Prostate gland (tissue), 2 donors: ENCODE results near the gene ASIC4. TPM values are rescaled to one million over a fixed set of nuclear protein-coding genes. Genes with fewer than 3 reads are reported as not detected.

ENCODE experiments used
- DNase-seq: peaks from one replicate; pipeline ENCODE4 v3.0.0-alpha.2; 2019; ENCODE audit warnings: low spot score
- H3K27ac ChIP-seq, 2 donors: fragments of 200-600 bp; sonication (generic); 2 replicates each; pipeline ENCODE4 v1.5.1; 2017 to 2019
- H3K27me3 ChIP-seq: fragments of 200-600 bp; sonication (generic); replicated peaks from 2 replicates; pipeline ENCODE4 v1.5.1; 2019; ENCODE audit not compliant: insufficient read depth
- H3K36me3 ChIP-seq, 2 donors: fragments of 200-600 bp; sonication (generic); 1 replicate in 1 of 2; 2 replicates in 1 of 2; pipeline versions ENCODE4 v1.5.1 to v1.8.1; 2017 to 2019
- H3K4me1 ChIP-seq: fragments of 200-600 bp; sonication (generic); replicated peaks from 2 replicates; pipeline ENCODE4 v1.5.1; 2019
- H3K4me3 ChIP-seq, 2 donors: fragments of 200-600 bp; sonication (generic); 2 replicates each; pipeline ENCODE4 v1.5.1; 2017 to 2019
- H3K9me3 ChIP-seq: fragments of 200-600 bp; sonication (generic); 2 replicates; pipeline ENCODE4 v1.5.1; 2017
- CTCF ChIP-seq, 4 experiments: fragments of 200-600 bp in 2 of 4; fragments of 450-650 bp in 2 of 4; sonication (generic) in 2 of 4; IDR thresholded peaks; 1 replicate in 3 of 4; 2 replicates in 1 of 4; pipeline ENCODE4 v1.5.1; 2016 to 2019; ENCODE audit warnings: antibody characterized with exemption in 4 of 4, mild to moderate bottlenecking in 2 of 4, moderate library complexity in 2 of 4
- POLR2A ChIP-seq: fragments of 450-650 bp; IDR thresholded peaks from one replicate; pipeline ENCODE4 v1.6.1; 2016; ENCODE audit warnings: antibody characterized with exemption, mild to moderate bottlenecking
- POLR2AphosphoS5 ChIP-seq: sonication (generic); formaldehyde crosslinking; IDR thresholded peaks from one replicate; pipeline ENCODE4 v1.6.1; 2017; ENCODE audit warnings: antibody characterized with exemption
- WGBS: methylation state at CpG from one replicate; pipeline ENCODE4 v1.1.5; 2018; 5-methylcytosine and 5-hydroxymethylcytosine counted together
- intact Hi-C: fragments of 100-400 bp; cut with DNase I; formaldehyde crosslinking; loops from one replicate; pipeline ENCODE4 v1.14.2; 2022
- total RNA-seq, 2 donors: library from RNA; depleted of rRNA; stranded (reverse); fragments of >200 nt; gene quantifications; one replicate each; pipeline ENCODE4 v1.1.0, GENCODE V29; 2016

The ASIC4 gene
- total RNA-seq, 2 donors from 2014 or later, result 0.09 to 0.45 TPM

- H3K27me3 ChIP-seq, result no peaks in the 10 kb centered on the region
- H3K4me3 ChIP-seq, result no peak overlapping the region
- DNase-seq, result no peak
- H3K4me1 ChIP-seq, result no peaks in the 10 kb centered on the region
- H3K36me3 ChIP-seq, result no peaks in the 10 kb centered on the region
- H3K27ac ChIP-seq, result peak overlapping the region in 1 of 2 donors; percentile 17
- no peaks in the 10 kb centered on the region for H3K9me3 ChIP-seq
- 22% methylated on average over 16 of the region's 16 CpGs for WGBS
- TF ChIP-seq POLR2A, result no peak
- TF ChIP-seq POLR2AphosphoS5, result no peak
- TF ChIP-seq CTCF (IDR thresholded peaks at IDR 0.05), result no peak
- intact Hi-C loops, result no loop called here
Measured at GRCh38 chr2:219476652-219477151, 37.6 kb upstream of the ASIC4 start.

- no peak overlapping the region for H3K4me3 ChIP-seq
- no peaks in the 10 kb centered on the region for H3K4me1 ChIP-seq
- DNase-seq, result no peak
- no peaks in the 10 kb centered on the region for H3K36me3 ChIP-seq
- TF ChIP-seq POLR2A, result no peak
- TF ChIP-seq POLR2AphosphoS5, result no peak
- TF ChIP-seq CTCF (IDR thresholded peaks at IDR 0.05), result no peak
- H3K9me3 ChIP-seq, result no peaks in the 10 kb centered on the region
- intact Hi-C loops, result no loop called here
- H3K27ac ChIP-seq, result no peak overlapping the region
- no peaks in the 10 kb centered on the region for H3K27me3 ChIP-seq
- WGBS, result 86% methylated on average over 13 of the region's 13 CpGs
Measured at GRCh38 chr2:219477179-219477578, 37.1 kb upstream of the ASIC4 start.

GRCh38 chr2:219477815-219478214, 36.5 kb upstream of the ASIC4 start:
- TF ChIP-seq POLR2A, result no peak
- TF ChIP-seq CTCF (IDR thresholded peaks at IDR 0.05), result no peak
- no peak for TF ChIP-seq POLR2AphosphoS5
- no peak for DNase-seq
- 82% methylated on average over 14 of the region's 15 CpGs for WGBS

GRCh38 chr2:219478916-219479315, 35.4 kb upstream of the ASIC4 start:
- DNase-seq, result no peak
- intact Hi-C loops, result no loop called here
- no peak overlapping the region for H3K4me3 ChIP-seq
- H3K27me3 ChIP-seq, result peaks cover 4% of the 10 kb centered on the region
- 67% methylated on average over 8 of the region's 8 CpGs for whole genome bisulfite sequencing
- H3K9me3 ChIP-seq, result no peaks in the 10 kb centered on the region
- no peak for TF ChIP-seq POLR2AphosphoS5
- no peak for TF ChIP-seq POLR2A
- no peak for TF ChIP-seq CTCF (IDR thresholded peaks at IDR 0.05)
- no peak overlapping the region for H3K27ac ChIP-seq
- no peaks in the 10 kb centered on the region for H3K4me1 ChIP-seq
- no peaks in the 10 kb centered on the region for H3K36me3 ChIP-seq

More at GRCh38 chr2:219477815-219478214, 36.5 kb upstream of the ASIC4 start:
- H3K4me3 ChIP-seq, result no peak overlapping the region
- no peaks in the 10 kb centered on the region for H3K4me1 ChIP-seq
- H3K27ac ChIP-seq, result no peak overlapping the region
- H3K36me3 ChIP-seq, result no peaks in the 10 kb centered on the region
- no peaks in the 10 kb centered on the region for H3K9me3 ChIP-seq
- no peaks in the 10 kb centered on the region for H3K27me3 ChIP-seq
- intact Hi-C loops, result no loop called here

- TF ChIP-seq POLR2A (no peak), CTCF (IDR thresholded peaks at IDR 0.05) (no peak), POLR2AphosphoS5 (no peak)
- Histone ChIP-seq H3K27ac (no peak overlapping the region), H3K4me1 (peaks cover 6% of the 10 kb centered on the region), H3K4me3 (no peak overlapping the region), H3K36me3 (no peaks in the 10 kb centered on the region), H3K9me3 (no peaks in the 10 kb centered on the region), H3K27me3 (peaks cover 4% of the 10 kb centered on the region)
- no peak for DNase-seq
- intact Hi-C loops, result no loop called here
- WGBS, result 95% methylated on average over 8 of the region's 8 CpGs
Measured at GRCh38 chr2:219480004-219480403, 34.3 kb upstream of the ASIC4 start.
